Pericardium fibroblast (primary cell): ENCODE results near the gene S1PR2. TPM values are rescaled to one million over a fixed set of nuclear protein-coding genes. Genes with fewer than 3 reads are reported as not detected.

ENCODE experiments used
- total RNA-seq: library from RNA; depleted of rRNA; stranded (reverse); fragments of >200 nt; gene quantifications from 2 replicates; pipeline ENCODE4 v1.2.3, GENCODE V29; 2015

The S1PR2 gene
- 37.7 and 40.0 TPM in 2 replicates for total RNA-seq

GRCh38 chr19:10230861-10231611, at the start of gene S1PR2:
S1PR2 (minus strand) TSS chr19:10231331; CDS start chr19:10224905, 6,426 bp downstream.

GRCh38 chr19:10270616-10271394, 39.7 kb upstream of the S1PR2 start, which contains the start of gene ICAM1:
ICAM1 (plus strand) TSS chr19:10271120; CDS start chr19:10271160, 40 bp downstream.

GRCh38 chr19:10251792-10252694, 20.9 kb upstream of the S1PR2 start, which contains the start of gene MRPL4:
MRPL4 (plus strand) TSS chr19:10252214; CDS start chr19:10252254, 40 bp downstream.

GRCh38 chr19:10194500-10195198, 36.5 kb downstream of the S1PR2 start, which contains the start of gene DNMT1:
DNMT1 (minus strand) TSS chr19:10194953; CDS start chr19:10194899, 54 bp downstream.

Other genes with a start within 250 kb of the S1PR2 start
- gene COL5A3, start 220.8 kb downstream of the S1PR2 start, total RNA-seq = 31.9 and 41.2 TPM in 2 replicates
- not detected in 2 replicates for gene RDH8, start 217.8 kb downstream of the S1PR2 start, total RNA-seq
- gene SHFL, start 145.0 kb downstream of the S1PR2 start, total RNA-seq = 28.6 and 36.9 TPM in 2 replicates
- gene ANGPTL6, start 128.7 kb downstream of the S1PR2 start, total RNA-seq = 0.09 and 1.2 TPM in 2 replicates
- gene PPAN, start 125.0 kb downstream of the S1PR2 start, total RNA-seq = 31.0 and 34.0 TPM in 2 replicates
- gene P2RY11, start 119.6 kb downstream of the S1PR2 start, total RNA-seq = 2.0 and 3.9 TPM in 2 replicates
- gene EIF3G, start 111.4 kb downstream of the S1PR2 start, total RNA-seq = 257 and 269 TPM in 2 replicates
- gene DNMT1, start 36.4 kb downstream of the S1PR2 start, total RNA-seq = 44.7 and 52.4 TPM in 2 replicates
- 75.4 and 86.2 TPM in 2 replicates for gene MRPL4, start 20.9 kb upstream of the S1PR2 start, total RNA-seq
- gene ICAM1, start 39.8 kb upstream of the S1PR2 start, total RNA-seq = 43.5 and 55.2 TPM in 2 replicates
- gene ICAM4, start 55.6 kb upstream of the S1PR2 start, total RNA-seq = 0.60 and 4.1 TPM in 2 replicates
- 2.6 and 4.2 TPM in 2 replicates for gene ICAM5, start 58.6 kb upstream of the S1PR2 start, total RNA-seq
- 1.5 and 3.0 TPM in 2 replicates for gene ZGLP1, start 78.5 kb upstream of the S1PR2 start, total RNA-seq
- gene FDX2, start 84.7 kb upstream of the S1PR2 start, total RNA-seq = 20.1 and 26.8 TPM in 2 replicates
- gene RAVER1, start 102.2 kb upstream of the S1PR2 start, total RNA-seq = 20.7 and 32.5 TPM in 2 replicates
- 6.8 and 7.8 TPM in 2 replicates for gene ICAM3, start 108.3 kb upstream of the S1PR2 start, total RNA-seq
- 68.0 and 74.8 TPM in 2 replicates for gene TYK2, start 149.2 kb upstream of the S1PR2 start, total RNA-seq
- gene CDC37, start 172.2 kb upstream of the S1PR2 start, total RNA-seq = 157 and 169 TPM in 2 replicates
- 5.4 and 15.4 TPM in 2 replicates for gene PDE4A, start 189.2 kb upstream of the S1PR2 start, total RNA-seq